AG04449 (cell line): ENCODE data around the gene CRYBA4.

Source experiments
- CTCF ChIA-PET: fragments of 350-600 bp; formaldehyde crosslinking; extraction: SDS; loops from one replicate; lab custom pipeline; 2021; ENCODE audit warnings: antibody characterized with exemption; lab: Yijun Ruan, JAX
- POLR2A ChIA-PET: fragments of 400-600, 350-600 bp; formaldehyde crosslinking; extraction: SDS; loops from one replicate; lab custom pipeline; 2020; ENCODE audit warnings: antibody characterized with exemption, inconsistent platforms; lab: Yijun Ruan, JAX
- DNase-seq: peaks from one replicate; pipeline ENCODE4 v3.0.0-alpha.2; 2010; ENCODE audit warnings: low read depth, low spot score
- H3K4me3 ChIP-seq: 2 replicates; pipeline ENCODE4 v1.5.1; 2011; ENCODE audit warnings: low read depth, mild to moderate bottlenecking, control low read depth, low read length
- CTCF ChIP-seq: IDR thresholded peaks from one replicate; pipeline ENCODE4 v1.5.1; 2011; ENCODE audit warnings: mild to moderate bottlenecking, moderate library complexity, low read length, control low read depth, inconsistent platforms; ENCODE audit not compliant: insufficient read depth; ENCODE audit errors: missing control alignments

CRYBA4 gene

DNA sequence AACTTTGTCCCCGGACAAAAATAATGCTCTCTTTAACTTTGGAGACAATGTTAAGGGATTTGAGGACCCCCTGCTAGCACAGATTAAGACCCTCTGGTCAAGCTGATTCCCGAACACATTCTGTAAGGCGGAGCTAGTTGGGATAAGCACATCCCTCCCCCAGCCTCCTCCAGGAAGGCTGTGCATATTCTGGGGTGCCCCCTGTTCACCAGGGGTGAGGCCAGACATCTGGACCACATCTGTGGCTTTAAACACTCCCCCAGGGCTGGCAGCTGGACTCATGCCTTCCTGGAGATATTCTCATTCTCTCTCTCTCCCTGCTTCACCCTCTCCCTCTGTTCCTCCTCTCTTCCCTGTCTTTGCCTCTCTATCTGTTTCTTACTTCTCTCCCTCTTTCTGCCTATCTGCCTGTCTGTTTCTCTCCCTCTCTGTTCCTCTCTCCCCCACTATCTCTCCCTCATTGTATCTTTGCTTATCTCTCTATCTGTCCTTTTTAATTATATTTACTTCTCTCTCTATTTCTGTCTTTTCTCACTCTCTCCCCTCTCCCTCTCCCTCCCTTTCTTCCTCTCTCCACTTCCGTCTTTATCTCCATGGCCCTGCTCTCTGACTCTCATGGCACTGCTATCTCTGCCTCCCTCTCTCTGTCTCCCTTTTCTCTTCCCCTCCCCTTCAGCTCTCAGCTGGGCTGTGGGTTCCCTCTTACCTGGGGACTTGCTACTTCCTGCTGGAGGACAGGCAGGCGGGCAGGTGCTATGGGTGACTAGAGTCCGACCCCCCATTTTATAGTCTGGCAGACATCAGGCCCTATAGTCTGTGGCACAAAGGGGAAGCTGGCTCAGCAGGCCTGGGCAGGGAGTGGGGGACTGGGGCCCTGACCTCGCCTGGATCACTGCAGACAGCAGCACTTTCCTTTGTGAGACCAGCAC is 4.2 kb upstream of the CRYBA4 start, which contains the start of gene CRYBB1:
TSS of gene CRYBB1 (minus strand) at position 757 of the 929 bp plus-strand sequence. CDS start 1,708 bp downstream, outside the sequence.
- no peak for DNase-seq
- CTCF ChIA-PET, result no interaction called here
- TF ChIP-seq CTCF, result no peak
- no peak within 1 kb of the TSS for H3K4me3 ChIP-seq
- POLR2A ChIA-PET, result no interaction called here

- DNase-seq, result no peak
- no peak for TF ChIP-seq CTCF
- ChIA-PET CTCF (no interaction called here), POLR2A (no interaction called here)
- no peak overlapping the region for H3K4me3 ChIP-seq
These were observed 3.3 kb upstream of the CRYBA4 start for GRCh38 chr22:26618455-26618854.

DNA sequence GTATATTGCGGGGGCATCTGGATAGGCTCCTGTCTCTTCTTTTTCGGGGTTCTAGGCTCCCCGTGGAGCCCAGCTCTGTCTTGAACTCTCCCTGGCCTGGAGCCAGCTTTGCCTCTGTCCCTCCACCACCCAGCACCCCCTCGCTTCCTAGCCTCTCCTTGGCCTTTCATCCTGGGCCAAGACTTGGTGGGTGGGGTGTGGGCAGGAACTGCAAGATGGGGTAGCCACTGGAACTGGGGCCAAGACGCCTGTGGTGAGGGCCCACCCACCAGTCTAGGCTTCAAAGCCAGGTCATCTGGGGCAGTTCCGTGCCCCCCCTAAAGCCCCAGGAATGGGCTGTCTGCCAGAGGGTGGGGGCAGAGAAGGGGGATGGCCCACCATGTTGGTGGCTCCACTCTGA is 2.3 kb upstream of the CRYBA4 start:
- no peak for TF ChIP-seq CTCF
- ChIA-PET CTCF (interaction anchor here (0.6 kb wide), 1 partner anchor 14 kb away, joined by 3 read pairs; no protein-coding TSS in a partner anchor), POLR2A (no interaction called here)
- DNase-seq, result no peak
- no peak overlapping the region for H3K4me3 ChIP-seq

GRCh38 chr22:26620197-26620596 is 1.6 kb upstream of the CRYBA4 start:
- TF ChIP-seq CTCF, result no peak
- no peak for DNase-seq
- POLR2A ChIA-PET, result no interaction called here
- CTCF ChIA-PET, result no interaction called here
- H3K4me3 ChIP-seq, result no peak overlapping the region

DNA sequence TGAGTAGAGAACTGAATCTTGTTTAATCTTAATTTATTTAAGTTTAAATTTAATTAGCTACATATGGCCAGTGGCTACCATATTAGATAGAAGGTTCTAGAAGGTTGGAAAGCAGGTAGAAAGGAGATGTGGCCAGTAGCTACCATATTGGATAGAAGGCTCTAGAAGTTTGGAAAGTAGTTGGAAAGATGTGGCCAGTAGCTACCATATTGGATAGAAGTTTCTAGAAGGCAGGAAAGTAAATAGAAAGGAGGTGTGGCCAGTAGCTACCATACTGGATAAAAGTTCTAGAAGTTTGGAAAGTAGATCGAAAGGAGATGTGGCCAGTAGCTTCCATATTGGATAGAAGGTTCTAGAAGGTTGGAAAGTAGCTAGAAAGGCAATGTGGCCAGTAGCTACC is 2.2 kb downstream of the CRYBA4 start:
- DNase-seq, result no peak
- H3K4me3 ChIP-seq, result no peak overlapping the region
- TF ChIP-seq CTCF, result no peak
- ChIA-PET CTCF (interaction anchor here (0.6 kb wide), 1 partner anchor 21 kb away, joined by 5 read pairs; no protein-coding TSS in a partner anchor), POLR2A (no interaction called here)

- DNase-seq, result no peak
- POLR2A ChIA-PET, result no interaction called here
- no peak for TF ChIP-seq CTCF
- CTCF ChIA-PET, result interaction anchor here (0.6 to 1.2 kb wide), 2 partner anchors 22 to 41 kb away, joined by 4 to 5 read pairs; no protein-coding TSS in a partner anchor
- H3K4me3 ChIP-seq, result no peak overlapping the region
These were observed 3.0 kb downstream of the CRYBA4 start for GRCh38 chr22:26624803-26625202.
